GM03348 (cell line): ENCODE measurements around the gene TXLNB.
"Not testable (repeated sequence)": the region's sequence is repeated elsewhere in the genome, so short reads cannot be mapped to it uniquely, and the experiment has no call there.

Source experiments
- DNase-seq: peaks from one replicate; pipeline ENCODE4 v3.0.0; 2012; ENCODE audit warnings: low spot score

The TXLNB gene

DNA sequence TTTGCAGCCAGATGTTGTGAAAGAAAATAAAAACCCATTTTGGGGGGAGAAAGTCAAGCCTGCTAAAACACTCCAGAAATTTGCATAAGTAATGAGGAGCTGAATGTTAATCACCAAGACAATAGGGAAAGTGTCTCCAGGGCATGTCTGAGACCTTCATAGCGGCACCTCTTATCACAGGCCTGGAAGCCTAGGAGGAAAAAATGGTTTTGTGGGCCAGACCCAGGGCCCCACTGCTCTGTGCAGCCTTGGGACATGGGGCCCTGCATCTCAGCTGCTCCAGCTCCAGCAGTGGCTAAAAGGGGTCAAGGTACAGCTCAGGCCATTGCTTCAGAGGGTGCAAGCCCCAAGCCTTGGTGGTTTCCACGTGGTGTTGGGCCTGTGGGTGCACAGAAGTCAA lies 57.6 kb downstream of the TXLNB start:
- DNase-seq, result not testable (repeated sequence)

DNA sequence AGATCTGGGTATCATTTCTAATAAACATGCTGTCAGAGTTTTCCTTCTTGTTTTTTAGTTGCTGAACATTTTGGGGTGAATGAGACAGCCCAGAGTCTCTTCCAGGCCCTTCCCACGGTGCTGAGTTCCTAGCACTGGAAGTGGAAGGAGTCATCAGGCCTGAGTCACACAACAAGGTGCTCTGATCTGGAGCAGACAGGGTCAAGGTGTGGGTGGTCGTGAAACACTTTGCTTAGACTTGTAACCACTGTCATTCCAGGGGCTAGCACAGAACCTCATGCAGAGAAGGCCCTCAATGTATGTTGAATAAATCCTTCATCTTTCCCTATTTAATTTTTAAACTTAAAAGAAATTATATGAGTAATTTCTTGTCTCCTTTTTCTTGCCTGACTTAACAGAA lies 60.6 kb downstream of the TXLNB start:
- DNase-seq, result no peak

DNA sequence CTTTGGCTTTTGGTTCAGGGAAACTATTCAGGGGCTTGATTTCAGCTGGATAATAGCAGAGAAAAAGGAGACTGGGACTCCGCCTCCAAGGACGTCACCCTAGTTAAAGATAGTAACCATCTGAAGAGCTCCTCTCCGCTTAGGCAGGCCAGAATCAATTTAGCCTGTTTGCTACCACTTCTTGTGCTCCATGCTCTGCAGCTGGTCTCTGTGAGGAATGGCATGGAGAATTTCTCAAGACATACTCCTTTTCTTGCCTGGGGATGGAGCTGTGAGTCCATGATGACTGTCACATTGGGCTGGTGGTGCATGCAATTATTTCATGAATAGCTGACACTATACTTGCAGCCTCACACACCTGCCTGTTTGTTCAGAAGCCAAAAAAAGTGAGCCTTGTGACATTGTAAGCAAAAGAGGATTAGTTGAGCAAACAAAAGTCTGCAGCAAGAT lies 61.4 kb downstream of the TXLNB start:
- peak; percentile 33 for DNase-seq

DNA sequence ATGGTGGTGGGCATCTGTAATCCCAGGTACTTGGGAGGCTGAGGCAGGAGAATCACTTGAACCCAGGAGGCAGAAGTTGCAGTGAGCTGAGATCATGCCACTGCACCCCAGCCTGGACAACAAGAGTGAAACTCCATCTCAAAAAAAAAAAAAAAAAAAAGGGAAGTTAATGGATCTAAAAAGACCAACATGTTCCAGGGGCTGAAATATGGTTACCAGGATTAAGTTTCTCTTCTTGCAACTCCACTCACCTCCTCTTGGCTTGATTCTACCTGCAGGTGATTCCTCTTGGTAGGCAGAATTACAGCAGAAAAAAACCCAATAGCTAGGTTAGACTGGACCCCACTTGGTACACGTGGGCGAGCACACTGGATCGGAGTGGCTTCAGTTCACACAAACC lies 63.4 kb downstream of the TXLNB start:
- DNase-seq, result not testable (repeated sequence)

DNA sequence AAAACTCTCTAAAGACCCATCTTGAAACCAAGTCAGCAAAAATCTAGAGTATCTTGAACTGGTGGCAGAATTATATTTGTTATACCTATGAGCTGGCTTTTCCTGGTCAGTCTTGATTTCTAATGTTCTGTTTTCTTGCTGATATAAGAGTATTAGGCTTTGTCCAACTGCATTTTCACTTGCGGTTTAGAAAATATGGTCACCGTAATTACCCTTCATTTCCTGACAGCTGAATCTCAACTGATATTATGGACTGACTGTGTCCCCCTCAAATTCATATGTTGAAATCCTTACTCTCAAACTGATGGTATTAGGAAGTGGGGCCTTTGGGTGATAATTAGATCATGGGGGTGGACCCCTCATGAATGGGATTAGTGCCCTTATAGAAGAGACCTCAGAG lies 72.1 kb downstream of the TXLNB start:
- no peak for DNase-seq

DNA sequence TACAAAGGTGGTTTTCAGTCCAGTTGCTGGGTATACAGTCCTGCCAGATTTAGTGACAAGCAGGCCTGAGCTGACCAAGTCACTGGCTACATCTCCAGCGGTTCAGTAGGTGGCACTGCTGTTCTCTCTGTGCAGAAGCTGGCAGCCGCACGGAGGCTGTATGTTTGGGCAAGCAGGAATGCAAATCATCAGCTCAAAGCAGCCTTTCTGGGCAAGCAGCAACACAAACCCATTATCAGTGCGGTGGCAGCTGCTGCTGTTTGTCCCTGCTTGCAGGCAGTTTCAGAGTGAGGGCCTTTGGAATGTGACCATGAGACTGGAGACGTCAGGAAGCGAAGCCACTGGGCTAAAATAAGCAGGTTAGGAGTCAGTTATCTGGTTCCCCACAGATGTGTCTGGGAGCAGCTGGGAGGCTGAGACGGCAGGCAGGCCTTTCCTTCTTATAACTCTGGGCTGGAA lies 72.5 kb downstream of the TXLNB start:
- DNase-seq, result peak; percentile 91

DNA sequence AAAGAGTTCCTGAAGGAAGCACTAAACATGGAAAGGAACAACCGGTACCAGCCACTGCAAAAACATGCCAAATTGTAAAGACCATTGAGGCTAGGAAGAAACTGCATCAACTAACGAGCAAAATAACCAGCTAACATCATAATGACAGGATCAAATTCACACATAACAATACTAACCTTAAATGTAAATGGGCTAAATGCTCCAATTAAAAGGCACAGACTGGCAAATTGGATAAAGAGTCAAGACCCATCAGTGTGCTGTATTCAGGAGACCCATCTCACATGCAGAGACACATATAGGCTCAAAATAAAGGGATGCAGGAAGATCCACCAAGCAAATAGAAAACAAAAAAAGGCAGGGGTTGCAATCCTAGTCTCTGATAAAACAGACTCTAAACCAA lies 79.3 kb downstream of the TXLNB start:
- not testable (repeated sequence) for DNase-seq

DNA sequence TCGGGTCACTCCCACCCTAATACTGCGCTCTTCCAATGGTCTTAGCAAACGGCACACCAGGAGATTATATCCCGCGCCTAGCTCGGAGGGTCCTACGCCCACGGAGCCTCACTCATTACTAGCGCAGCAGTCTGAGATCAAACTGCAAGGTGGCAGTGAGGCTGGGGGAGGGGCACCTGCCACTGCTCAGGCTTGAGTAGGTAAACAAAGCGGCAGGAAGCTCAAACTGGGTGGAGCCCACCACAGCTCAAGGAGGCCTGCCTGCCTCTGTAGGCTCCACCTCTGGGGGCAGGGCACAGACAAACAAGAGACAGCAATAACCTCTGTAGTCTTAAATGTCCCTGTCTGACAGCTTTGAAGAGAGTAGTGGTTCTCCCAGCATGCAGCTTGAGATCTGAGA lies 81.0 kb downstream of the TXLNB start:
- DNase-seq, result not testable (repeated sequence)

DNA sequence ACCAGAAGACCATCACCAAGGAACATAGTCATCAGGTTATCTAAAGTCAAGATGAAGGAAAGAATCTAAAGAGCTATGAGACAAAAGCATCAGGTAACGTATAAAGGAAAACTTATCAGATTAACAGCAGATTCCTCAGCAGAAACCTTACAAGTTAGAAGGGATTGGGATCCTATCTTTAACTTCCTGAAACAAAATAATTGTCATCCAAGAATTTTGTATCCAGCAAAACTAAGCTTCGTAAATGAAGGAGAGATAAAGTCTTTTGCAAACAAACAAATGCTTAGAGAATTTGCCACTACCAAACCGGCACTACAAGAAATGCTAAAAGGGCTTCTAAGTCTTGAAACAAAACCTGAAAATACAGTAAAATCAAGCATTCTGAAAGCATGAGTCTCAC lies 86.0 kb downstream of the TXLNB start:
- no peak for DNase-seq

DNA sequence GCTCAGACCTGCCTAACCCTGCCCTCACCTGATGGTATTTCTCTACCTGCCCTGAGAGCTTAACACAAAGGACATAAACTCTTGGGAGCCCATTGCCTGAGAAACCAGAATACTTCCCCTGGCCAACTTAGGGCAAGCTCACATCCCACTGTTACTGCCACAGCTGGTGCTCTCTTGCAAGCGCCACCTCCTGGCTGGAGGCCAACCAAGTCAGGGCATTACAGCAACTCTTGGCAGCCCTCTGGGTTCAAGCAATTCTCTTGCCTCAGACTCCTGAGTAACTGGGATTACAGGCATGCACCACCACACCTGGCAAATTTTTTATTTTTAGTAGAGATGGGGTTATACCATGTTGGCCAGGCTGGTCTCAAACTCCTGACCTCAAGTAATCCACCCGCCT lies 86.8 kb downstream of the TXLNB start:
- no peak for DNase-seq

DNA sequence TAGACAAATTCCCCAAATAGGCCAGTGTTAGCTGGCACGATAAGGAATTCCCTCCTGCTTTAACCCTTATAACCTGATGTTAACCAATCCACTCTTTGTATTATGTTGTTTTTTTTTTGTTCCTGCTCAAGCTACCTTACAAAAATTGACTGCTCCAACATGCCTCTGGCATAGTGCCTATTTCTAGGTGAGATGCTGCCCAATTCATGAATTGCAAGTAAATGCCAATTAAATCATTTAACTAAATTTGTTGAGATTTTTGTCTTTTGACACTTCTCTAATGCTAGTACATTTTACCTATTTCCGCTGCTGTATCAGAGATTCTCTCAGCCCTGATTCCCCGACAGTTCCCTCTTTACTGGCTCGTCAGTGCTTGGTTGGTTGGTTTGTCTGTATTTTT lies 90.4 kb downstream of the TXLNB start:
- no peak for DNase-seq

DNA sequence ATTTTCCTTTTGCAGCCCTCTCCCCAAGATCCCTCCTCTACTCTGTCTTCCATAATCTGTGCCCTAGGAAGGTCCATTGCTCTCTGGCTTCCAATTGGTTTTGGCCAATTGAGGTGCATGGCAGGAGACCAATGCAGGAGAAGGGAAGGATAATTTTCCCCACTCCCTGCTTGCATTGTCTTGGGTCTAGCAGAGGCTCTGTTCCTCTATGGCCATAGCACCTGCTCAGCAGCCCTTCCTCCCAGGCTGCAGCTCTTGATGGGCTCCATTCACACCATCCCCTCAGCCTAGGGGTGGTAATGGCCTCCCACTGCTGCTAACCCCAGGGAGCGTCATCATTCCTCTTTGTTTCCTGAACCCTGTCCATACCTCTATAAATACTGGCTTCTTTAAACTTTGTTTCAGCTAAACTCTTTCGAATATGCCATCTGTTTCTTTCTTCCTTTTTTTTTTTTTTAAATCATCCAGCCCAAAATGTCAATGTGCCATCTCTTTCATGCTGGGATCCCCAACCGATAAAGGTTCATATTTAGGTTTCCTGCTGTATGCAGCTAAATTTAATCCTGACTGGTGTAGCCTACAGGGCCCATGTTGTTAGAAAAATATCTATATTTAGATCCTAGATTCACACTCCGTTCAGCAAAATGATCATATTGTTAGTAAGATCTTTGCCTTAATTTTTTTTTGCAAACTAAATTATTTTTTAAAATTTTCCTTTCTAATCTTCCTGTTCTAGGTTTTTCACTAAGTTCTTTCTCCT lies 93.1 kb downstream of the TXLNB start:
- DNase-seq, result no peak

DNA sequence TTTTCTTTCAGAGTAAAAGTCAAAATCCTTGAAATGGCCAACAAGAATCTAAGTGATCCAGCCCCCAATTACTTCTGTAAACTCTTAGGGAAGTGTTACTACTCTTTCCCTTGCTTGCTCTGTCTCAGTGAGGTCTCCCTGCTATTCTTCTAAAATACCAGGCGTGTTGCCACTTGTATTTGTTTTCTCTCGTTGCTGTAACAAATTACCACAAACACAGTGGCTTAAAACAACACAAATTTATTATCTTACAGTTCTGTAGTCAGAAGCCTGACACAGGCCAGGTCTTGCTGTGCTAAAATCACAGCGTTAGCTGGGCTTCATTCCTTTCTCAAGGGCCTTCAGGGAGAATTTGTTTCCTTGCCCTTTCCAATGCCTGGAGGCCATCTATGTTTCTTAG lies 97.1 kb downstream of the TXLNB start:
- no peak for DNase-seq
